Ascending aorta (tissue), 2 donors: ENCODE data around the gene NPAS3. TPM values are rescaled to one million over a fixed set of nuclear protein-coding genes. Genes with fewer than 3 reads are reported as not detected.

Source experiments
- DNase-seq, 2 donors: peaks; one replicate each; pipeline ENCODE4 v3.0.0-alpha.2; 2019; ENCODE audit warnings: low spot score in 2 of 2
- H3K27ac ChIP-seq, 2 donors: fragments of 200-600 bp; sonication (generic); one replicate each; pipeline ENCODE4 v1.5.1; 2016 to 2017; ENCODE audit warnings: mild to moderate bottlenecking in 1 of 2
- H3K27me3 ChIP-seq: fragments of 200-600 bp; sonication (generic); one replicate; pipeline ENCODE4 v1.5.1; 2017
- H3K36me3 ChIP-seq, 2 donors: fragments of 200-600 bp; sonication (generic); one replicate each; pipeline ENCODE4 v1.5.1; 2016
- H3K4me1 ChIP-seq, 2 donors: fragments of 200-600 bp; sonication (generic); one replicate each; pipeline ENCODE4 v1.5.1; 2016 to 2017; ENCODE audit warnings: mild to moderate bottlenecking in 1 of 2
- H3K4me3 ChIP-seq, 2 donors: fragments of 200-600 bp; sonication (generic); one replicate each; pipeline ENCODE4 v1.5.1; 2016 to 2017; ENCODE audit warnings: mild to moderate bottlenecking in 1 of 2
- H3K9me3 ChIP-seq, 2 donors: fragments of 200-600 bp; sonication (generic); one replicate each; pipeline ENCODE4 v1.5.1; 2016
- intact Hi-C: fragments of 100-400 bp; cut with DNase I; formaldehyde crosslinking; loops from one replicate; pipeline ENCODE4 v1.15.1; 2023
- total RNA-seq: library from RNA; depleted of rRNA; stranded (reverse); fragments of >200 nt; gene quantifications from one replicate; pipeline ENCODE4 v1.1.0, GENCODE V29; 2016
- TF ChIP-seq, protein P1 (sequence below), 3 experiments: fragments of 200-600 bp in 2 of 3; fragments of 450-650 bp in 1 of 3; sonication (generic) in 2 of 3; IDR thresholded peaks; one replicate each; pipeline ENCODE4 v1.5.1; 2016 to 2019; ENCODE audit warnings: antibody characterized with exemption in 3 of 3, mild to moderate bottlenecking in 1 of 3, moderate library complexity in 1 of 3

NPAS3 gene
- total RNA-seq, 1 donor from 2014 or later = not detected

DNA sequence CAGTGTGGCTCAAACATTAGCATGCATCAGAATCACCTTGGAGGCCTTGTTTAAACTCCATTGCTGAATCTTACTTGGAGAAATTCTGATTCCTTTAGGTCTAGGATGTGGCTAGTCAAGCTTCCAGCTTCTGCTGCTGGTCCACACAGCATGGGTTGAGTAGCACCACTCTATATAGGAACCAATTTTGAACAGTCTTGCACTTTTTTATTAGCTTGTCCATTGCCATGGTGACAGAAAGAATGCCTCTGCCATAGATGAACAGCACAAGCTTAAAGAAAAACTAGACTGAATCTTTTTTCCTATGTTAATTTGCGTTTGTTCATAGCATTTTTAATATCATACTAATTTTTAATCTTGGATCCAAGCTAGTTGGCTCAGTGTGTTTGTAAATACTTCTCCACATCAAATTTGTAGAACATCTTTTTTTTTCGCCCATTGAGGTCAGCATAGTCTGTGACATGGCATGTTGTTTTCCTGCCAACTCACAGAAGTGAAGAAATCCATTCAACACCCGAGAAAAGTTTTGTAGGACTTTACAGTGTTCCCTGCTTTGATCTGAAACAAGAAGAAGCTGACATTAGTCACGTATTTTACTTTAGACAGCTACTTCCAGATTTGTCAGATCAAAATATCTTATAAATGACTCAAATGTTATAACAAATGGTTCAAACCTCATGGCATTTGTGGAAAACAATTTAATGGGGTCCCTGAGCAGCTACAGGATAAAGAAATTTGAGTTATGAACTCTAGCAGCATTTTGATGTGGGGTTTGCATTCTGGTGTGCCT is 573.4 kb downstream of the NPAS3 start:
- H3K4me1 ChIP-seq = no peaks in the 10 kb centered on the region
- no peak for DNase-seq
- H3K36me3 ChIP-seq = no peaks in the 10 kb centered on the region
- TF ChIP-seq, protein P1, sequence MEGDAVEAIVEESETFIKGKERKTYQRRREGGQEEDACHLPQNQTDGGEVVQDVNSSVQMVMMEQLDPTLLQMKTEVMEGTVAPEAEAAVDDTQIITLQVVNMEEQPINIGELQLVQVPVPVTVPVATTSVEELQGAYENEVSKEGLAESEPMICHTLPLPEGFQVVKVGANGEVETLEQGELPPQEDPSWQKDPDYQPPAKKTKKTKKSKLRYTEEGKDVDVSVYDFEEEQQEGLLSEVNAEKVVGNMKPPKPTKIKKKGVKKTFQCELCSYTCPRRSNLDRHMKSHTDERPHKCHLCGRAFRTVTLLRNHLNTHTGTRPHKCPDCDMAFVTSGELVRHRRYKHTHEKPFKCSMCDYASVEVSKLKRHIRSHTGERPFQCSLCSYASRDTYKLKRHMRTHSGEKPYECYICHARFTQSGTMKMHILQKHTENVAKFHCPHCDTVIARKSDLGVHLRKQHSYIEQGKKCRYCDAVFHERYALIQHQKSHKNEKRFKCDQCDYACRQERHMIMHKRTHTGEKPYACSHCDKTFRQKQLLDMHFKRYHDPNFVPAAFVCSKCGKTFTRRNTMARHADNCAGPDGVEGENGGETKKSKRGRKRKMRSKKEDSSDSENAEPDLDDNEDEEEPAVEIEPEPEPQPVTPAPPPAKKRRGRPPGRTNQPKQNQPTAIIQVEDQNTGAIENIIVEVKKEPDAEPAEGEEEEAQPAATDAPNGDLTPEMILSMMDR (IDR thresholded peaks at IDR 0.05) = no peak
- H3K27me3 ChIP-seq = no peaks in the 10 kb centered on the region
- intact Hi-C loops = no loop called here
- no peak overlapping the region for H3K27ac ChIP-seq
- no peaks in the 10 kb centered on the region for H3K9me3 ChIP-seq
- H3K4me3 ChIP-seq = no peak overlapping the region

DNA sequence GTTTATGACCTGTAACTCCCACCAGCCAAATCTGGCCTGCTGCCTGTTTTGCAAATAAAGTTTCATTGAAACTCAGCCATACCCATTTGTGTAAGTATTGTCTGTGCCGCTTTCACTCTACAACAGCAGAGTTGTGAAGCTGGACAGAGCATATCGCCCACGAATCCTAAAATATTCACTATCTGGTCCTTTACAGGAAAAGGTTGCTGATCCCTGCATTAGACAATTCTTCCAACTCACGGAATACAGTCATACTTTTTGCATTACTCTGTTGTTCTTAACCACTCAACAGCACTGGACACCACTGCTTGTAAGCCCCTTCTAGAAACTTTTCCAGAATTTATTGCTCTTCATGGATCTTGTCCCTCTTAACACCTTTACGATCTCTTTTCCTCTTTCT is 576.8 kb downstream of the NPAS3 start:
- Histone ChIP-seq H3K27me3 (no peaks in the 10 kb centered on the region), H3K36me3 (no peaks in the 10 kb centered on the region), H3K9me3 (no peaks in the 10 kb centered on the region), H3K4me3 (no peak overlapping the region), H3K27ac (no peak overlapping the region), H3K4me1 (no peaks in the 10 kb centered on the region)
- TF ChIP-seq, protein P1 (IDR thresholded peaks at IDR 0.05) = no peak
- no peak for DNase-seq
- intact Hi-C loops = no loop called here

DNA sequence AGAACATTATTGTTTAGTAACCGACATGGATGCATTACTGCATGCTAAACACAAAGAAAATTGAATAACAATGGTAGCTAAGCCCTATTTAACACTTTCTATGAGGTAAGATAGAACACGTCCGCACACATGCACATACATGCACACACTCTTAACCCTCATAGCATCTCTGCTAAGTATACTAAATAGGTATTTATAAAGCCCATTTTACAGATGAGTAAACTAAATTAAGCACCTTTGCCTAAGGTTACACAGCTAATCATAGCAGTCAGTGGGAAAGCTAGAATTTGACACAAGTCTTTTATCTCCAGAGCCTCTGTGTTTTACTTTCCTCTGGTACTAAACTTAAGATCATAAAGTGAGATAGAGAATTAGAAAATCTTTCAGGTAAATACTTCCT is 577.2 kb downstream of the NPAS3 start:
- no peak overlapping the region for H3K27ac ChIP-seq
- DNase-seq = no peak

DNA sequence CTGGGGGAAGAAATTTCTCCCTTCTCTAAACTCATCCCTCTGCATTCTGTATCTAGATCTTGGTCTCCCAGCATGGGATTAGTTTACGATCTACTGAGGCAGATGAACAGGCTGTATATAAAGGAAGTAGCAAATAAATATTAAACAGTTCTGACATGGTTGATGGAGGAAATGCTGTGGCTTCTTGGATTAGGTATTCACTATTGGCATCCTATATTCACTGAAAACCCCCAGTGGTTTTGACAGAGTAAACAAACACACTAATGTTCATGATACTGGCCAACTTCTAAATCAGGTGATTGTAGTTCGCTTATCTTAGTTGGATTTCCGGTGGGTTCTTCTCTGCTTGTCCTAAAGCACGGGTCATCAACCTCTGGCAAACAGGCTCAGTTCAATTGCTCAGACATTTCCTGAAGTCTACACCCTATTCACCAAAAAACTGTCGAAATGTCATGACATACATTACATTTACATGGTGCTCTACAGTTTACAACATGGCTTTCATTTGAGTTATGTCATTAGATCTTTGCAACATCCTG is 578.3 kb downstream of the NPAS3 start:
- no peaks in the 10 kb centered on the region for H3K4me1 ChIP-seq
- no peak overlapping the region for H3K27ac ChIP-seq
- TF ChIP-seq, protein P1 (IDR thresholded peaks at IDR 0.05) = no peak
- no peak for DNase-seq
- no peaks in the 10 kb centered on the region for H3K36me3 ChIP-seq
- H3K4me3 ChIP-seq = no peak overlapping the region
- intact Hi-C loops = no loop called here
- H3K9me3 ChIP-seq = no peaks in the 10 kb centered on the region
- H3K27me3 ChIP-seq = no peaks in the 10 kb centered on the region

More for the DNA sequence above, 577.2 kb downstream of the NPAS3 start:
- TF ChIP-seq, protein P1 (IDR thresholded peaks at IDR 0.05) = no peak
- Histone ChIP-seq H3K27me3 (no peaks in the 10 kb centered on the region), H3K9me3 (no peaks in the 10 kb centered on the region), H3K4me3 (no peak overlapping the region), H3K36me3 (no peaks in the 10 kb centered on the region), H3K4me1 (no peaks in the 10 kb centered on the region)
- intact Hi-C loops = no loop called here

DNA sequence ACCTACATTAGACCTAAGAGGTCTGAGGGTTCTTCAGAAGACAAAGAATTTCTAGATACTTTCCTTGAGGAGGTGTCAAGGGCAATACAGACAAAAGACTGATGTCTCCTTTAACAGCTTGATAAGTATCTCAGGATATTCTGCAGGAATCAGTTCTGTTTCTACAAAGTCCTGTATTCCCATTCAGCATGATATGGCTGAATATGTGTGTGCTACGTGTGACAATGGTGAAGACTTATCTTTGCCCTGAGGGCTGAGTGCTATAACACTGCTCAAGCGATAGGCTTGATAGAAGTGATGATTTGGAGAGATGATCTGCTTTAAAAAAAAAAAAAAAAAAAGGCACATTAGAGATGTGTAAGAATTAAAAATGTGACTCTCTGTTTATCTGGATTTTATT is 582.5 kb downstream of the NPAS3 start:
- intact Hi-C loops = no loop called here
- no peak for DNase-seq

More for the DNA sequence above, 582.5 kb downstream of the NPAS3 start:
- Histone ChIP-seq H3K27me3 (no peaks in the 10 kb centered on the region), H3K4me1 (no peaks in the 10 kb centered on the region), H3K9me3 (no peaks in the 10 kb centered on the region), H3K4me3 (no peak overlapping the region), H3K27ac (no peak overlapping the region), H3K36me3 (no peaks in the 10 kb centered on the region)
- TF ChIP-seq, protein P1 (IDR thresholded peaks at IDR 0.05) = no peak
